Panc1 (cell line): Measurements from ENCODE around the gene KRTDAP. TPM values are rescaled to one million over a fixed set of nuclear protein-coding genes. Genes with fewer than 3 reads are reported as not detected.

Experiments
- ATAC-seq: fragments of 200-7000 bp; cut with Tn5 transposase; 2 replicates; pipeline ENCODE4 v1.9.1; 2020; ENCODE audit warnings: mild to moderate bottlenecking, moderate library complexity
- BruUV-seq: library from RNA; stranded (reverse); fragments of 400-500 nt; replicated peaks from 2 replicates; lab custom pipeline; 2021; lab: Mats Ljungman, UMichigan
- CTCF ChIA-PET: fragments of 300-600 bp; sonication (Branson Sonifier 250); formaldehyde crosslinking; loops from one replicate; lab custom pipeline; 2022; ENCODE audit warnings: antibody characterized with exemption; lab: Charles Lee
- POLR2A ChIA-PET: fragments of 300-600 bp; sonication (Branson Sonifier 250); formaldehyde crosslinking; loops from one replicate; lab custom pipeline; 2022; ENCODE audit warnings: antibody characterized with exemption; lab: Charles Lee
- DNase-seq: peaks from one replicate; pipeline ENCODE4 v3.0.0-alpha.2; 2010; ENCODE audit warnings: low read depth, low spot score
- H3K27ac ChIP-seq: 2 replicates; pipeline ENCODE4 v1.5.1; 2011; ENCODE audit warnings: mild to moderate bottlenecking, low read length, inconsistent platforms
- H3K27me3 ChIP-seq: fragments of 200-500 bp; sonication (Bioruptor generic); 2 replicates; pipeline ENCODE4 v1.6.0; 2014; ENCODE audit warnings: low read length, inconsistent platforms; ENCODE audit not compliant: control insufficient read depth, insufficient read depth
- H3K36me3 ChIP-seq: fragments of 200-500 bp; sonication (Bioruptor generic); 2 replicates; pipeline ENCODE4 v1.5.1; 2014; ENCODE audit warnings: inconsistent platforms, mild to moderate bottlenecking, low read length, moderate library complexity; ENCODE audit not compliant: control insufficient read depth, insufficient read depth
- H3K4me1 ChIP-seq: 2 replicates; pipeline ENCODE4 v1.5.1; 2011; ENCODE audit warnings: inconsistent platforms, mild to moderate bottlenecking, low read length, moderate library complexity; ENCODE audit not compliant: control insufficient read depth, insufficient read depth
- H3K4me3 ChIP-seq, 2 experiments: 2 replicates each; pipeline ENCODE4 v1.5.1; 2011 to 2012; ENCODE audit warnings: low read depth in 2 of 2, low read length in 2 of 2, mild to moderate bottlenecking in 2 of 2, inconsistent platforms in 1 of 2, moderate library complexity in 1 of 2
- H3K9me3 ChIP-seq: fragments of 200-500 bp; sonication (Bioruptor generic); 2 replicates; pipeline ENCODE4 v1.5.1; 2014; ENCODE audit warnings: low read depth, mild to moderate bottlenecking, inconsistent platforms, low read length, moderate library complexity; ENCODE audit not compliant: control insufficient read depth, insufficient read depth
- POLR2AphosphoS5 ChIP-seq: IDR thresholded peaks from 2 replicates; pipeline ENCODE4 v1.6.1; 2012; ENCODE audit warnings: mild to moderate bottlenecking, low read depth, low read length, moderate library complexity
- SIN3A ChIP-seq: IDR thresholded peaks from 2 replicates; pipeline ENCODE4 v1.6.1; 2012; ENCODE audit warnings: low read depth, mild to moderate bottlenecking, low read length, moderate library complexity, borderline replicate concordance; ENCODE audit not compliant: insufficient read depth
- TCF7L2 ChIP-seq: IDR thresholded peaks from 2 replicates; pipeline ENCODE4 v1.6.1; 2011; ENCODE audit warnings: mild to moderate bottlenecking, low read depth, low read length, inconsistent platforms
- in situ Hi-C: cut with HindIII; loops from 2 replicates; pipeline ENCODE4 v1.10.0; 2016; ENCODE audit warnings: low sequenced_read_pairs, low pct_unique_long_range_greater_than_20kb
- intact Hi-C: fragments of 100-400 bp; cut with micrococcal nuclease; formaldehyde crosslinking; loops from one replicate; pipeline ENCODE4 v1.10.0; 2022; ENCODE audit not compliant: unreplicated experiment
- total RNA-seq: library from RNA; stranded (reverse); gene quantifications from one replicate; pipeline ENCODE4 v1.2.1, GENCODE V29; 2021; ENCODE audit not compliant: unreplicated experiment
- TF ChIP-seq, protein P1 (sequence below), 2 experiments: IDR thresholded peaks; 2 replicates each; pipeline ENCODE4 v1.6.1; 2011 to 2012; ENCODE audit warnings: low read depth in 2 of 2, control low read depth in 1 of 2, low read length in 1 of 2, mild to moderate bottlenecking in 1 of 2, moderate library complexity in 1 of 2; ENCODE audit not compliant: insufficient read depth in 1 of 2
- TF ChIP-seq, protein P2 (sequence below): fragments of 450-650 bp; IDR thresholded peaks from 2 replicates; pipeline ENCODE4 v1.5.1; 2017; ENCODE audit warnings: mild to moderate bottlenecking

The KRTDAP gene
- total RNA-seq, 1 experiment from 2014 or later = not detected

DNA sequence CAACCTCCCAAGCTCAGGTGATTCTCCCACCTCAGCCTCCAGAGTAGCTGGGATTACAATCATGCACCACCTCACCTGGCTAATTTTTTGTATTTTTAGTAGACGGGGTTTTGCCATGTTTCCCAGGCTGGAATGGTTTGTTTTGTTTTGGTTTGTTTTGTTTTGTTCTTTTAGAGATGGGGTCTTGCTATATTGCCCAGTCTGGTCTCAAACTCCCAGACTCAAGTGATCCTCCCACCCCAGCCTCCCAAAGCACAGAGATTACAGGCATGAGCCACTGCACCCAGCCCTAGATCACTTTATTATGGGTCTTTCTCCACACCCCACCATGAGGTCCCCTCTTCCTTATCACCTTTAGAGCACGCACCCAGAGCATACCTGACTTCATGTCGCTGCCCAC lies 8.0 kb upstream of the KRTDAP start:
- ATAC-seq (no peak), DNase-seq (no peak)
- Histone ChIP-seq H3K36me3 (no peaks in the 10 kb centered on the region), H3K27ac (no peak overlapping the region), H3K4me3 (no peak overlapping the region), H3K9me3 (no peaks in the 10 kb centered on the region), H3K27me3 (no peaks in the 10 kb centered on the region), H3K4me1 (no peaks in the 10 kb centered on the region)
- no TSS peak for BruUV-seq
- intact Hi-C loops (loop anchor here (10.0 kb wide), 1 partner anchor 143 kb away; the partner anchor contains the start of gene FFAR3), in situ Hi-C loops (no loop called here)
- ChIA-PET CTCF (no interaction called here), POLR2A (no interaction called here)
- TF ChIP-seq SIN3A (no peak), TCF7L2 (no peak), POLR2AphosphoS5 (no peak)
- TF ChIP-seq, protein P1, sequence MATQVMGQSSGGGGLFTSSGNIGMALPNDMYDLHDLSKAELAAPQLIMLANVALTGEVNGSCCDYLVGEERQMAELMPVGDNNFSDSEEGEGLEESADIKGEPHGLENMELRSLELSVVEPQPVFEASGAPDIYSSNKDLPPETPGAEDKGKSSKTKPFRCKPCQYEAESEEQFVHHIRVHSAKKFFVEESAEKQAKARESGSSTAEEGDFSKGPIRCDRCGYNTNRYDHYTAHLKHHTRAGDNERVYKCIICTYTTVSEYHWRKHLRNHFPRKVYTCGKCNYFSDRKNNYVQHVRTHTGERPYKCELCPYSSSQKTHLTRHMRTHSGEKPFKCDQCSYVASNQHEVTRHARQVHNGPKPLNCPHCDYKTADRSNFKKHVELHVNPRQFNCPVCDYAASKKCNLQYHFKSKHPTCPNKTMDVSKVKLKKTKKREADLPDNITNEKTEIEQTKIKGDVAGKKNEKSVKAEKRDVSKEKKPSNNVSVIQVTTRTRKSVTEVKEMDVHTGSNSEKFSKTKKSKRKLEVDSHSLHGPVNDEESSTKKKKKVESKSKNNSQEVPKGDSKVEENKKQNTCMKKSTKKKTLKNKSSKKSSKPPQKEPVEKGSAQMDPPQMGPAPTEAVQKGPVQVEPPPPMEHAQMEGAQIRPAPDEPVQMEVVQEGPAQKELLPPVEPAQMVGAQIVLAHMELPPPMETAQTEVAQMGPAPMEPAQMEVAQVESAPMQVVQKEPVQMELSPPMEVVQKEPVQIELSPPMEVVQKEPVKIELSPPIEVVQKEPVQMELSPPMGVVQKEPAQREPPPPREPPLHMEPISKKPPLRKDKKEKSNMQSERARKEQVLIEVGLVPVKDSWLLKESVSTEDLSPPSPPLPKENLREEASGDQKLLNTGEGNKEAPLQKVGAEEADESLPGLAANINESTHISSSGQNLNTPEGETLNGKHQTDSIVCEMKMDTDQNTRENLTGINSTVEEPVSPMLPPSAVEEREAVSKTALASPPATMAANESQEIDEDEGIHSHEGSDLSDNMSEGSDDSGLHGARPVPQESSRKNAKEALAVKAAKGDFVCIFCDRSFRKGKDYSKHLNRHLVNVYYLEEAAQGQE (IDR thresholded peaks at IDR 0.05; ENCODE audit: insufficient read depth in 1 of 2, low read depth in 2 of 2, low read length in 1 of 2) = no peak
- TF ChIP-seq, protein P2, sequence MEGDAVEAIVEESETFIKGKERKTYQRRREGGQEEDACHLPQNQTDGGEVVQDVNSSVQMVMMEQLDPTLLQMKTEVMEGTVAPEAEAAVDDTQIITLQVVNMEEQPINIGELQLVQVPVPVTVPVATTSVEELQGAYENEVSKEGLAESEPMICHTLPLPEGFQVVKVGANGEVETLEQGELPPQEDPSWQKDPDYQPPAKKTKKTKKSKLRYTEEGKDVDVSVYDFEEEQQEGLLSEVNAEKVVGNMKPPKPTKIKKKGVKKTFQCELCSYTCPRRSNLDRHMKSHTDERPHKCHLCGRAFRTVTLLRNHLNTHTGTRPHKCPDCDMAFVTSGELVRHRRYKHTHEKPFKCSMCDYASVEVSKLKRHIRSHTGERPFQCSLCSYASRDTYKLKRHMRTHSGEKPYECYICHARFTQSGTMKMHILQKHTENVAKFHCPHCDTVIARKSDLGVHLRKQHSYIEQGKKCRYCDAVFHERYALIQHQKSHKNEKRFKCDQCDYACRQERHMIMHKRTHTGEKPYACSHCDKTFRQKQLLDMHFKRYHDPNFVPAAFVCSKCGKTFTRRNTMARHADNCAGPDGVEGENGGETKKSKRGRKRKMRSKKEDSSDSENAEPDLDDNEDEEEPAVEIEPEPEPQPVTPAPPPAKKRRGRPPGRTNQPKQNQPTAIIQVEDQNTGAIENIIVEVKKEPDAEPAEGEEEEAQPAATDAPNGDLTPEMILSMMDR = no peak

DNA sequence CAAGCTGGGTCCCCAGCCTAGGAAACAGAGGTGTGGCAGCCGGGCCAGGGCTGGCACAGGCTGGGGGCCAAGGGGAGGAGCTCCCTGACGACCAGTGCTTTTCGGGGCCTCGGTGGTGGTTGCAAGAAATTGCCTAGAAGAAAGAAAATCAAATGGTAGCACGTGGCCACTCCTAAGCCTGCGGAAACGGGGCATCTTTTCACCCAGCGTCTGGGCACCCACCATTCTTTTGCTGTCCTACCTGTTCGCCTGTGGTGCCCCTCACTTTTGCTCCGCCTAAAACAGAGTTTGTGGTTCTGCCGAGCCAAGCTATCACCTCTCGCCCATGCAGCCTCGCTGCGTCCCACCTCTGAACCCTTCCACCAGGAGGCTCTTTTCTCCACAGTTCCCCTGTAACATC lies 7.1 kb upstream of the KRTDAP start:
- BruUV-seq = no TSS peak
- Histone ChIP-seq H3K9me3 (no peaks in the 10 kb centered on the region), H3K4me1 (no peaks in the 10 kb centered on the region), H3K27ac (no peak overlapping the region), H3K4me3 (no peak overlapping the region), H3K36me3 (no peaks in the 10 kb centered on the region), H3K27me3 (peaks cover 5% of the 10 kb centered on the region)
- in situ Hi-C loops = no loop called here
- ChIA-PET CTCF (interaction anchor here (1.4 kb wide), 1 partner anchor 144 kb away, joined by 4 read pairs; no protein-coding TSS in a partner anchor), POLR2A (interaction anchor here (0.6 kb wide), 1 partner anchor 18 kb away, joined by 3 read pairs; no protein-coding TSS in a partner anchor)
- DNase-seq (no peak), ATAC-seq (no peak)
- TF ChIP-seq POLR2AphosphoS5 = no peak
- TF ChIP-seq, protein P1 (IDR thresholded peaks at IDR 0.05; ENCODE audit: insufficient read depth in 1 of 2, low read depth in 2 of 2, low read length in 1 of 2) = no peak
- no peak for TF ChIP-seq TCF7L2
- intact Hi-C loops = loop anchor here (10.0 kb wide), 1 partner anchor 143 kb away; the partner anchor contains the start of gene FFAR3
